NCI-H1436 treated with DMSO at 0.1 percent for 48 hours (cell line): ENCODE results near the gene ABCB7.
"Not testable (repeated sequence)": the region's sequence is repeated elsewhere in the genome, so short reads cannot be mapped to it uniquely, and the experiment has no call there.

Experiments
- DNase-seq: peaks from one replicate; lab custom pipeline; 2025; lab: John Stamatoyannopoulos, UW

ABCB7 gene

DNA sequence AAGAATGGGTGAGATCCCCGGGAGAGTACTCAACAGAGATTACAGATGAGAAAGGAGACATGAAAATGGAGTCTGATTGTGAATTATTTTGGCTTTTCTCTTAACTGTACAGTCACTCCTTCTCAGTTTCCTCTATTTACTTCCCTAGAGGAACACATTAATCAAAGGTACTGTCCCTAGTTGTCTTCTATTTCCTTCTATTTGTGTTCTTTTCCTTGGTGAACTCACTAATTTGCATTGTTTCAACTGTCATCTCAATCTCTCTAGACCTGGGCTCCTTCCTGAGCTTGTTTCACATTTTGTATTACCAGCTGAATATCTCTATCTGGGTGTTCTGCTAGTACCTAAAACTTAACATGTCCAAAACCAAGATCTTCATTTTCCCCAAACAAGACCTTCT lies 59.8 kb downstream of the ABCB7 start:
- DNase-seq = no peak

DNA sequence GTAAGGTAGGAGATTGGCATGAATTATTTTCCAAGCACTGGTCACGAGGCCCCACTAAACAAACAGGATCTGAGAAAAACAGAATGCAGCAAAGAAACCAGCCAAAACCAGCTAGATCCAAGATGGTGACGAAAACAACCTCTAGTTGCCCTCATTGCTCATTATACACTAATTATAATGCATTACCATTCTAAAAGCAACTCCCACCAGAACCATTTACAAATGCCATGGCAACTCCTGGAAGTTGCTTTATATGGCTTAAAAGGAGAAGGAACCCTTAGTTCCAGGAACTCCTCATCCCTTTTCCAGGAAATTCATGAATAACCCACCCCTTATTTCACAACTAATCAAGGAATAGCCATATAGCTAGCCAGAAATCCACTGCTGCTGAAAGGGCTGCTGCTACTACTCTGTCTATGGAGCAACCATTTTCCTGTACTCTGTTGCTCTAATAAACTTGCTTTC lies 69.3 kb downstream of the ABCB7 start:
- no peak for DNase-seq

DNA sequence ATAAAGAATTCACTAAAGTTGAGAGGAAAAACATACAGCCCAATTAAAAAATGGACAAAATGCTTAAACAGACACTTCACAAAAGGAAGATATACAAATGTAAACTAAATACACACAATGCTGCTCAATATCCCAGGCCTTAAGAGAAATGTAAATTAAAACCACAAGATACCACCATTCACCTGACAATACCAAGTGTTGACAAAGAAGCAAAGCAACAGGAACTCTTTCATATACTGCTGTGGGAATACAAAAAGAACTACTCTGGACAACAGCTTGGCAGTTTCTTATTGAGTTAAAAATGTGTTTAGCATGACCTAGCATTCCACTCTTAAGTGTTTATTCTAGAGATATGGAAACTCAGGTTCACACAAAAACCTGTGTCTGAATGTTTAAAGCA lies 71.3 kb downstream of the ABCB7 start:
- no peak for DNase-seq

DNA sequence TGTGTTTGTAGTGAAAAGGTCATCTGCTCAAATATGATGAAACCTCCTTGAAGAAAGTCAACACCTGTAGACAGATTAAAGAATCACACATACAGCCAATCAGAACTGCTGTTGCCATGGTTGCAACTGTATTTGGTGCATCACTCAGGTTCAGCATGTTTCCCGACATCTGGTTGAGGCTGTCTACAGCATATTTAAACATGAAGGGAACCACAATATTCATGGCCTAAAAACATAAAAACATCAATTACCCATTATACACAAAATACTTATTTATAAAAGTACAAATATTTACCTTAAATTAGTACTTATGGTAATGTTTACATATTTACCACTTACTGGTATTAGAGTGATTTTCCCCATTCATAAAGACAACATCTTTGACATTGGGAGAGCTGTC lies 79.7 kb downstream of the ABCB7 start:
- DNase-seq = no peak

DNA sequence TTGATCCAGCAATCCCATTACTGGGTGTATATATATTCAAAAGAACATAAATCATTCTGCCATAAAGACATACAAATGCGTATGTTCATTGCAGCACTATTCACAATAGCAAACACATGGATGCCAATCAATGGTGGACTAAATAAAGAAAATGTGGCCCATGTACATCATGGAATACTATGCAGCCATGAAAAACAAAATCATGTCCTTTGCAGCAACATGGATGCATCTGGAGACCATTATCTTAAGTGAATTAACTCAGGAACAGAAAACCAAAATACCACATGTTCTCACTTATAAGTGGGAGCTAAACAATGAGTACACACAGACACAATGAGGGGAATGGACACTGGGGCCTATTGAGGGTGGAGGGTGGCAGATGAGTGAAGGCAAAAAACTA lies 81.6 kb downstream of the ABCB7 start:
- no peak for DNase-seq

GRCh38 chrX:75071334-75071733 lies 84.7 kb downstream of the ABCB7 start:
- no peak for DNase-seq

- DNase-seq = no peak
These were observed 88.2 kb downstream of the ABCB7 start for GRCh38 chrX:75067931-75068330.

DNA sequence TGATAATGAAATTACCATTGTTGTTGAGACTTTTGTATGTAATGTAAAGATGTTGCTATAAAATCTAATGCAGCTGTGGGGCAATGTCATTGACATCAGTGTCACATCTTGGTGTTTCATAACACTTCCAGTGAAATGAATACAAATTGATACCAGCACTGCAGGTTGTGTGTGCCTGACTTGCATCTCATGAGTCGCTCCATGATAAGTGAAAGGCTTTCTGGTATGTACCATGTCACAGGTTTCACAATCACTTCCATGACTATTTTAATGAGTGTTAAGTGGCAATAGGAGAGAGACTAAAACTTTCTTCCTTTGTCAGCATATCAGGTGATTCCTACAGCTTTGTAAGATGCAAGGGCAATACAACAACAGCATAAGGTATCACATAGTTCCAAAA lies 94.4 kb downstream of the ABCB7 start:
- no peak for DNase-seq

- no peak for DNase-seq
These were observed 105.0 kb downstream of the ABCB7 start for GRCh38 chrX:75051047-75051446.

DNA sequence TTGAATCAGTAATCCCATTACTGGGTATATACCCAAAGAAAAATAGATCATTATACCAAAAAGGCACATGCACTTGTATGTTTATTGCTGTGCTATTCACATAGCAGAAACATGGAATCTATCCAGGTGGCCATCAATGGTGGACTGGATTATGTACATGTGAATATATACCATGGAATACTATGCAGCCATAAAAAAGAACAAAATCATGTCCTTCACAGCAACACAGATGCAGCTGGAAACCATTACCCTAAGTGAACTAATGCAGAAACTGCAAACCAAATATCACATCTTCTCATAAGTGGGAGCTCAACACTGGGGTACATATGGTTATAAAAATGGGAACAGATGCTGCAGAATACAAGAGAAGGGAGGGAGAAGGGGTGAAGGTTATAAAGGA lies 110.7 kb downstream of the ABCB7 start:
- DNase-seq = no peak

GRCh38 chrX:75044142-75044541 lies 111.9 kb downstream of the ABCB7 start:
- not testable (repeated sequence) for DNase-seq

DNA sequence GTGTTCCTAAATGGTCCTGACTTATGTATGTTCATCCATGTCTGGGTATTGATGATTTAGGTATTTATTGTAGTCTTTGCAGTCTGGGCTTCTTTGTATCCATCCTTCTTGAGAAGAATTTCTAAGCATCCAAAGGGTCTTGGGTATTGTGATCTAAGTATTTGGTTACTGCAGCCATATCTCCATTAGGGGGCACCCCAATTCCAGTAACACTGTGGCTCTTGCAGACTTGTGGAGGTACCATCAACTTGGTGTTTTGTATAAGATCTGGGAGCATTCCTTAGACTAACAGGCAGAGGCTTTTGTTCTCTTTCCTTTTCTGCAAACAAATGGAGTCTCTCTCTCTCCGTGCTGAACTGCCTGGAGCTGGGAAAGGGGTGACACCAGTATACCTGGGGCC lies 117.2 kb downstream of the ABCB7 start:
- no peak for DNase-seq
